SK-N-SH (cell line): ENCODE data around the gene IRAK2.
"Not testable (repeated sequence)": the region's sequence is repeated elsewhere in the genome, so short reads cannot be mapped to it uniquely, and the experiment has no call there.

Experiments used
- CTCF ChIP-seq: fragments of 200-600 bp; sonication (generic); IDR thresholded peaks from 2 replicates; pipeline ENCODE4 v1.6.1; 2017; ENCODE audit warnings: antibody characterized with exemption, mild to moderate bottlenecking, moderate library complexity
- MXI1 ChIP-seq: IDR thresholded peaks from 2 replicates; pipeline ENCODE4 v1.6.1; 2012; ENCODE audit warnings: mild to moderate bottlenecking, low read depth, low read length, improper control_type of control experiment
- POLR2AphosphoS5 ChIP-seq: IDR thresholded peaks from 2 replicates; pipeline ENCODE4 v1.6.1; 2012; ENCODE audit warnings: low read depth, low read length
- RFX5 ChIP-seq: IDR thresholded peaks from 2 replicates; pipeline ENCODE4 v1.6.1; 2012; ENCODE audit warnings: mild to moderate bottlenecking, improper control_type of control experiment, low read length
- TEAD4 ChIP-seq: IDR thresholded peaks from 2 replicates; pipeline ENCODE4 v1.4.0; 2012; ENCODE audit warnings: mild to moderate bottlenecking, borderline replicate concordance; ENCODE audit not compliant: insufficient read depth
- USF2 ChIP-seq: fragments of 150-350 bp; IDR thresholded peaks from 2 replicates; pipeline ENCODE4 v1.6.1; 2017; ENCODE audit warnings: antibody characterized with exemption, low read length, low read depth, borderline replicate concordance

- not testable (repeated sequence) for TF ChIP-seq TEAD4, CTCF, POLR2AphosphoS5, MXI1, USF2, RFX5
Measured at GRCh38 chr3:10158555-10158954, 6.2 kb upstream of the IRAK2 start.
